HG02852 (cell line): ENCODE measurements around the gene IFIT1.
"Not testable (repeated sequence)": the region's sequence is repeated elsewhere in the genome, so short reads cannot be mapped to it uniquely, and the experiment has no call there.

Source experiments
- ATAC-seq: cut with Tn5 transposase; IDR thresholded peaks from one replicate; pipeline ENCODE4 v1.9.1; 2021; ENCODE audit warnings: mild to moderate bottlenecking, moderate library complexity; ENCODE audit not compliant: unreplicated experiment

The IFIT1 gene

GRCh38 chr10:89398003-89398749, 5.8 kb downstream of the IFIT1 start:
- no peak for ATAC-seq

GRCh38 chr10:89399956-89400355, 7.5 kb downstream of the IFIT1 start:
- ATAC-seq = no peak

GRCh38 chr10:89403043-89403442, 10.6 kb downstream of the IFIT1 start:
- ATAC-seq = no peak

- ATAC-seq = no peak
These were observed 12.0 kb downstream of the IFIT1 start for GRCh38 chr10:89404104-89405047.

- not testable (repeated sequence) for ATAC-seq
These were observed 13.8 kb downstream of the IFIT1 start for GRCh38 chr10:89406178-89406577.

- not testable (repeated sequence) for ATAC-seq
These were observed 15.4 kb downstream of the IFIT1 start for GRCh38 chr10:89407792-89408191.

- ATAC-seq = not testable (repeated sequence)
These were observed 16.9 kb downstream of the IFIT1 start for GRCh38 chr10:89409282-89409681.

GRCh38 chr10:89410551-89410950, 18.1 kb downstream of the IFIT1 start:
- not testable (repeated sequence) for ATAC-seq

- ATAC-seq = not testable (repeated sequence)
These were observed 18.7 kb downstream of the IFIT1 start for GRCh38 chr10:89411135-89411534.

GRCh38 chr10:89412276-89412675, 19.9 kb downstream of the IFIT1 start:
- ATAC-seq = not testable (repeated sequence)

- no peak for ATAC-seq
These were observed 21.0 kb downstream of the IFIT1 start for GRCh38 chr10:89413398-89413912.

- ATAC-seq = peak; percentile 71
These were observed 21.9 kb downstream of the IFIT1 start, which contains the start of gene IFIT5 for GRCh38 chr10:89414146-89414878. IFIT5 (plus strand) TSS chr10:89414568; CDS start chr10:89414799, 231 bp downstream.

- peak; percentile 40 for ATAC-seq
These were observed 22.7 kb downstream of the IFIT1 start for GRCh38 chr10:89414879-89415821.

- ATAC-seq = no peak
These were observed 24.0 kb downstream of the IFIT1 start for GRCh38 chr10:89416465-89416864.

- no peak for ATAC-seq
These were observed 27.1 kb downstream of the IFIT1 start for GRCh38 chr10:89419548-89419947.

- ATAC-seq = no peak
These were observed 28.6 kb downstream of the IFIT1 start for GRCh38 chr10:89421018-89421476.

GRCh38 chr10:89425000-89425399, 32.6 kb downstream of the IFIT1 start:
- ATAC-seq = no peak

GRCh38 chr10:89426230-89426868, 33.9 kb downstream of the IFIT1 start:
- ATAC-seq = no peak

GRCh38 chr10:89427629-89428028, 35.2 kb downstream of the IFIT1 start:
- ATAC-seq = no peak
